Natural killer cell treated with Interleukin-12 subunit alpha and Interleukin-12 subunit beta and Interleukin-15 and Interleukin-18, amount 100 ng/mL, for 72 hours (primary cell): ENCODE data around the gene GLYATL1. TPM values are rescaled to one million over a fixed set of nuclear protein-coding genes. Genes with fewer than 3 reads are reported as not detected.
"Not testable (repeated sequence)": the region's sequence is repeated elsewhere in the genome, so short reads cannot be mapped to it uniquely, and the experiment has no call there.

ENCODE experiments used
- ATAC-seq, 2 donors: fragments of 150-1000 bp; cut with Tn5 transposase in 1 of 2; sonication (Bioruptor Pico), chemical (Tn5 transposase) in 1 of 2; 2 replicates each; pipeline ENCODE4 v1.10.0; 2021
- DNase-seq: peaks from one replicate; pipeline ENCODE4 v3.0.0; 2022; ENCODE audit warnings: low spot score
- H3K27ac Mint-ChIP-seq, 2 donors: 1 replicate in 1 of 2; 2 replicates in 1 of 2; pipeline ENCODE4 v1.8.0; 2022; ENCODE audit warnings: mixed read lengths in 2 of 2, mild to moderate bottlenecking in 1 of 2, moderate library complexity in 1 of 2
- H3K27me3 Mint-ChIP-seq, 2 donors: 1 replicate in 1 of 2; 2 replicates in 1 of 2; pipeline ENCODE4 v1.8.0; 2022; ENCODE audit warnings: mixed read lengths in 2 of 2
- H3K36me3 Mint-ChIP-seq: one replicate; pipeline ENCODE4 v1.8.0; 2022; ENCODE audit warnings: mixed read lengths
- H3K4me1 Mint-ChIP-seq, 2 donors: 1 replicate in 1 of 2; 2 replicates in 1 of 2; pipeline ENCODE4 v1.8.0; 2022; ENCODE audit warnings: low read depth in 2 of 2, mixed read lengths in 2 of 2, mild to moderate bottlenecking in 1 of 2
- H3K4me3 Mint-ChIP-seq: one replicate; pipeline ENCODE4 v1.8.0; 2022; ENCODE audit warnings: mixed read lengths
- H3K9me3 Mint-ChIP-seq: 2 replicates; pipeline ENCODE4 v1.8.0; 2022; ENCODE audit warnings: mixed read lengths
- total RNA-seq, 2 donors: library from RNA; stranded (reverse); gene quantifications; one replicate each; pipeline ENCODE4 v1.2.3, GENCODE V29; 2022

The GLYATL1 gene
- total RNA-seq, 2 donors from 2014 or later = not detected

DNA sequence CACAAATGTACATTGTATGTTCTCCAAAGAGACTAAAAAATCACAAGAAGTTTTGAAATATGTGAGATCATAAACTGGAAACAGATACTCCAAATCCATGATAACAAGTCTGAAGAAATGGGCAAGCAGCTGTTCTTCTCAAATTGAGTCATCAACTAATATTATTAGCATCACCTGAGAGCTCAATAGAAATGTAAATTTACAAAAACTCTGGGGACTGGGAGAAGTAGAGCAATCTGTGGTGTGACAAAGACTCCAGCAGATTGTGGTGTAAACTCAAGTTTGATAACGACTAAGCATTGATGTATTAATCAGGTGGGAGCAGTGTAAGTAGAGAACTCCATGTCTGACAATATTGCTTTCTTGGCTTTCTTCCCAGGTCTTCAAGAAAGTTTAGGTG lies 53.2 kb downstream of the GLYATL1 start:
- no peaks in the 10 kb centered on the region for H3K9me3 Mint-ChIP-seq
- no peak overlapping the region for H3K4me3 Mint-ChIP-seq
- H3K27ac Mint-ChIP-seq = no peak overlapping the region
- DNase-seq (no peak), ATAC-seq (no peak)
- H3K36me3 Mint-ChIP-seq = no peaks in the 10 kb centered on the region
- peaks cover 9 to 48% of the 10 kb centered on the region in 2 donors for H3K27me3 Mint-ChIP-seq
- no peaks in the 10 kb centered on the region for H3K4me1 Mint-ChIP-seq

DNA sequence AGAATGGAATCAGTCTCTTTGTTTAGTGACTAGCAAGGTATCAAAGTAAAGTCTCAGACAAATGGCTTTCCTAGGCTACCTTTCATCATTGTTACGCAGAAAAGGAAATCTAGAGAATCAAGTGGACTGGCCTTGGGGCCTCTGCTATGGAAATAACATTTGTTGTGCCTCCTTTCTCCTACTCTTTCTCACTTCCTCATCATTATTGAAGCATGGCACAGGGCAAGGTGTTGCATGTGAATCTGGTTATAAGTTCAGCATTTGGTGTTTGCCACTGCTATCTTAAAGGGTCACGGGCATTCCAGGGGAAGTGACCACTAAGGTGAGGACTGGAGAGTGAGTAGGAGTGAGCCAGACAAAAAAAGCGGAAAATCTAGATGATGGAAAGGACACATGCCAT lies 54.9 kb downstream of the GLYATL1 start:
- peaks cover 5 to 33% of the 10 kb centered on the region in 2 donors for H3K27me3 Mint-ChIP-seq
- ATAC-seq = no peak
- no peak overlapping the region for H3K27ac Mint-ChIP-seq
- no peak overlapping the region for H3K4me3 Mint-ChIP-seq
- H3K4me1 Mint-ChIP-seq = no peaks in the 10 kb centered on the region
- no peaks in the 10 kb centered on the region for H3K36me3 Mint-ChIP-seq
- no peak for DNase-seq
- no peaks in the 10 kb centered on the region for H3K9me3 Mint-ChIP-seq

DNA sequence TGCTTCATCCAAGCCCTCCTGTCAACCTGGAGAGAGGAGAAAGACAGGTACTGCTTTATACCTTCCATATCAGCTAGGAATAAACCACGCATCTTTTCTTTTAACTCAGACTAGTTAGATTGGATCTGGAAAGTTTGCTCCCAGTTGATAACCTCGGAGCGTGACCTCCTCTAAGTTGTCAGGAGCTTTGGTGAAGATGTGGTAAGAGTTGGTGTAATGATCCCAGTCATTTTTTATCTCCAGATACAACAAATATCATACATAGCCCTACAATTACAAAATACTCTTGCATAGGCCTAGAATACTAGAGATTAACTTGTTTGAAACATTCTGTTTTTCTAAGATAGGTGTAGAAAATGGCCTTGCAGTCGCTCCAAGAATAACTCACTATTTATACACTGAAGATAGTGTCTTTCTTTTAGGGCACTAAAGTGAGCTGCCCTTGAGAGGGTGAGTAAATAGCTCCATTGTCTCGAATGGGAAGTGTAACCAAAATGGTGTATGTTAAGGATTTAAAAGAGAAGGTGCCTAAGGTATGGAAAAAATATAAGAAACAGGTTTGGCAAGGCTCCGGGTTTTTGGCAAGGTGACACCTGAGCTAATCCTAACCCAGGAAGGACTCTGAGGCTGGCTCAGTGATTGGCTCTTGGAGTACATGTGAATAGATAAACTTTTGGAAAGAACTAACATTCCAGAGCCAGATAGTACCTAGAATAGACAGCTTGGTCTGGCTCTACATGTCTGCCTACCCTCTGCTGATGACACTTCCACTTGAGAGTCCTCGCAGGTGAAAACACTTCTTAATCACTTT lies 59.4 kb downstream of the GLYATL1 start:
- H3K4me3 Mint-ChIP-seq = no peak overlapping the region
- H3K36me3 Mint-ChIP-seq = no peaks in the 10 kb centered on the region
- no peaks in the 10 kb centered on the region for H3K9me3 Mint-ChIP-seq
- H3K27ac Mint-ChIP-seq = no peak overlapping the region
- DNase-seq (no peak), ATAC-seq (no peak)
- H3K27me3 Mint-ChIP-seq = peaks cover 7 to 20% of the 10 kb centered on the region in 2 donors
- H3K4me1 Mint-ChIP-seq = no peaks in the 10 kb centered on the region

DNA sequence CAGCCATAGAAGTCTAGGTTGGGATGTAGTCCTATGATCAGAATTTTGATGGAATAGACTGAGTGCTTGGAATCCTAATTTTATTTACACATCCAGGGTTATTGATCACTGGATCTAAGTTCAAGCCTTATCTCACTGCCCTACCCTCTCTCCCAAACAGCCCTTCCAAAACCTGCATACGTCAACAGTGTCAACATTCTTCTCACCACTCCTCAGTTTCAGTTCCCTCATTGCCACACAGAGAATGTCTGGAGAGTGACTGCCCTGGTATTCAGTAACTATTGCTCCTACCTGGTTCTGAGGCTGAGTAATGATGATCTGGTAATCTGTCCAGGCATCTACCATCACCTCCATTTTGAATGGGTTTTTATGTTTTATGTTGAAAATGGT lies 60.0 kb downstream of the GLYATL1 start:
- Mint-ChIP-seq H3K27ac (no peak overlapping the region), H3K9me3 (no peaks in the 10 kb centered on the region), H3K4me1 (no peaks in the 10 kb centered on the region), H3K27me3 (peaks cover 6 to 20% of the 10 kb centered on the region in 2 donors), H3K36me3 (no peaks in the 10 kb centered on the region), H3K4me3 (no peak overlapping the region)
- no peak for ATAC-seq
- DNase-seq = no peak

DNA sequence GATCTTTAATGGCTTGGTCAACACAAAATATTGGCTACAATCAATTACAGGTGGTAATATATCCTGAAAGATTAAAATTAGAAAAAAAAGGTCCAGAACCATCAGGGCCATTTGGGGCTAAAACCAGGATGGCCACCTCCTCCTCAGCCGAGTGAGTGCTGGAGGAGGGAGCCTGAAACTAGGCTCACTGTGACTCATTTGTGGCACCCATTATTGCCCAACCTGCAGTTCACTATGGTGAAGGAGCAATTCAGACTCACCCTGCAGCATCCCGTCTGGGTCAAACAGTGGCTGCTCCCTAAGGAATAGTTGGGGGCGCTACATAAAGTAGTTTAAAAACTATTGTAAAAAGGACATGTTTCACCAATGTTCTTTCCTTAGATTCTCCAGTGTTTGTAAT lies 60.7 kb downstream of the GLYATL1 start:
- H3K27ac Mint-ChIP-seq = no peak overlapping the region
- no peaks in the 10 kb centered on the region for H3K36me3 Mint-ChIP-seq
- no peaks in the 10 kb centered on the region for H3K9me3 Mint-ChIP-seq
- ATAC-seq = no peak
- no peak overlapping the region for H3K4me3 Mint-ChIP-seq
- H3K4me1 Mint-ChIP-seq = no peaks in the 10 kb centered on the region
- DNase-seq = no peak
- H3K27me3 Mint-ChIP-seq = peaks cover 6 to 20% of the 10 kb centered on the region in 2 donors

DNA sequence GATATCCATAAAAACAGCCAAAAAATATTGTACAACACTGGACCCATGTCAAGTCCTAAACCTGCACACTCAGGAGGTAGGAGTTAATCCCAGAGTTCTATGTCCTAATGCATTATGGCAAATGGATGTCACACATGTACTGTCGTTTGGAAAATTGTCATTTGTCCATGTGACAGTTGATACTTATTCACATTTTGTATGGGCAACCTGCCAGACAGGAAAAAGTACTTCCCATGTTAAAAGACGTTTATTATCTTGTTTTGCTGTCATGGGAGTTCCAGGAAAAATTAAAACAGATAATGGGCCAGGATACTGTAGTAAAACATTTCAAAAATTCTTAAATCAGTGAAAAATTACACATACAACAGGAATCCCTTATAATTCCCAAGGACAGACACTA lies 62.7 kb downstream of the GLYATL1 start:
- not testable (repeated sequence) for DNase-seq, H3K4me3 Mint-ChIP-seq, H3K36me3 Mint-ChIP-seq, ATAC-seq, H3K9me3 Mint-ChIP-seq, H3K27ac Mint-ChIP-seq, H3K4me1 Mint-ChIP-seq
- peaks cover 6 to 19% of the 10 kb centered on the region in 2 donors for H3K27me3 Mint-ChIP-seq

Other genes starting within 250 kb of the GLYATL1 start
- gene GLYAT, start 207.5 kb upstream of the GLYATL1 start, total RNA-seq = not detected
- gene GLYATL2, start 94.8 kb upstream of the GLYATL1 start, total RNA-seq = not detected
- not detected for gene GLYATL1B, start 146.8 kb downstream of the GLYATL1 start, total RNA-seq
- 10 to 100 TPM; 26.7 to 33.0 TPM for gene FAM111B, start 167.7 kb downstream of the GLYATL1 start, total RNA-seq
- gene FAM111A, start 203.4 kb downstream of the GLYATL1 start, total RNA-seq = 10 to 100 TPM; 69.7 to 79.6 TPM
- under 1 TPM; 0.17 to 0.33 TPM for gene DTX4, start 232.6 kb downstream of the GLYATL1 start, total RNA-seq